HG03439 (cell line): ENCODE data around the gene NUP210L.

Source experiments
- ATAC-seq: cut with Tn5 transposase; IDR thresholded peaks from one replicate; pipeline ENCODE4 v1.9.1; 2021; ENCODE audit warnings: mild to moderate bottlenecking, moderate library complexity; ENCODE audit not compliant: unreplicated experiment

NUP210L gene

GRCh38 chr1:153945795-153946621 is 208.9 kb downstream of the NUP210L start:
- ATAC-seq, result peak; percentile 59

GRCh38 chr1:153945131-153945794 is 209.6 kb downstream of the NUP210L start:
- ATAC-seq, result no peak

- ATAC-seq, result no peak
Observed at GRCh38 chr1:153944827-153945117, 210.1 kb downstream of the NUP210L start.

- no peak for ATAC-seq
Observed at GRCh38 chr1:153944005-153944826, 210.7 kb downstream of the NUP210L start.

- no peak for ATAC-seq
Observed at GRCh38 chr1:153942766-153943549, 211.9 kb downstream of the NUP210L start.
